RWPE2 (cell line): ENCODE results near the gene MAP3K7CL.

Experiments used
- ATAC-seq: fragments of 200-7000 bp; cut with Tn5 transposase; 3 replicates; pipeline ENCODE4 v1.9.1; 2021; ENCODE audit warnings: low read depth
- DNase-seq: peaks from one replicate; pipeline ENCODE4 v3.0.0-alpha.2; 2020; ENCODE audit warnings: low spot score
- H3K27ac ChIP-seq: fragments of 450-650 bp; 2 replicates; pipeline ENCODE4 v1.5.1; 2017; ENCODE audit warnings: mild to moderate bottlenecking; ENCODE audit not compliant: poor library complexity, severe bottlenecking
- H3K27me3 ChIP-seq: fragments of 250-450 bp; sonication (Bioruptor Pico); 2 replicates; pipeline ENCODE4 v1.5.1; 2021; ENCODE audit warnings: mild to moderate bottlenecking, moderate library complexity; ENCODE audit not compliant: insufficient read depth, poor library complexity, severe bottlenecking
- H3K36me3 ChIP-seq: fragments of 250-450 bp; sonication (Bioruptor Pico); 2 replicates; pipeline ENCODE4 v1.5.1; 2020; ENCODE audit warnings: low read depth, mild to moderate bottlenecking, moderate library complexity
- H3K4me1 ChIP-seq: fragments of 250-450 bp; sonication (Bioruptor Pico); 2 replicates; pipeline ENCODE4 v1.5.1; 2021; ENCODE audit warnings: mild to moderate bottlenecking, moderate library complexity; ENCODE audit not compliant: insufficient read depth, poor library complexity, severe bottlenecking
- H3K4me3 ChIP-seq: fragments of 250-450 bp; sonication (Bioruptor Pico); 2 replicates; pipeline ENCODE4 v1.5.1; 2021; ENCODE audit warnings: mild to moderate bottlenecking, moderate library complexity; ENCODE audit not compliant: severe bottlenecking
- H3K9me3 ChIP-seq: fragments of 250-450 bp; sonication (Bioruptor Pico); 2 replicates; pipeline ENCODE4 v1.5.1; 2021; ENCODE audit warnings: mild to moderate bottlenecking, moderate library complexity; ENCODE audit not compliant: severe bottlenecking
- TF ChIP-seq, protein P1 (sequence below): fragments of 450-650 bp; IDR thresholded peaks from one replicate; pipeline ENCODE4 v1.5.1; 2017; ENCODE audit warnings: mild to moderate bottlenecking, moderate library complexity; ENCODE audit not compliant: poor library complexity, severe bottlenecking

MAP3K7CL gene

DNA sequence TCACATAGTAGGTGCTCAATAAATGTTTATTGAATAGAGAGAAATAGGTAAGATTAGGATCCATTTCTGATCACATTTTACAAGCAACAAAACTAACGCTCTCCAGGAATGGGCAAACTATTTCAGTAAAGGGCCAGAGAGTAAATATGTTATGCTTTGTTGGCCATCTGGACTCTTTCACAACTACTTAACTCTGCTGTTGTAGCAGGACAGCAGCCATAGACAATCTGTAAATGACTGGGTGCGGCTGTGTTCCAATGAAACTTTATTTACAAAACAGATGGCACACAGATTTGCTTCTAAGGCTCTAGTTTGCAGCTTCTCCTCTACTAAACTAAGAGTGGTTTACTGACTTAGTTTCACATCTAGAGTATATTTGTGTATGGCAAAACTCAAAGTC lies 85.3 kb downstream of the MAP3K7CL start:
- Histone ChIP-seq H3K36me3 (no peaks in the 10 kb centered on the region), H3K27ac (peak overlapping the region; percentile 87), H3K4me1 (peaks cover 32% of the 10 kb centered on the region), H3K27me3 (no peaks in the 10 kb centered on the region), H3K9me3 (no peaks in the 10 kb centered on the region), H3K4me3 (no peak overlapping the region)
- TF ChIP-seq, protein P1, sequence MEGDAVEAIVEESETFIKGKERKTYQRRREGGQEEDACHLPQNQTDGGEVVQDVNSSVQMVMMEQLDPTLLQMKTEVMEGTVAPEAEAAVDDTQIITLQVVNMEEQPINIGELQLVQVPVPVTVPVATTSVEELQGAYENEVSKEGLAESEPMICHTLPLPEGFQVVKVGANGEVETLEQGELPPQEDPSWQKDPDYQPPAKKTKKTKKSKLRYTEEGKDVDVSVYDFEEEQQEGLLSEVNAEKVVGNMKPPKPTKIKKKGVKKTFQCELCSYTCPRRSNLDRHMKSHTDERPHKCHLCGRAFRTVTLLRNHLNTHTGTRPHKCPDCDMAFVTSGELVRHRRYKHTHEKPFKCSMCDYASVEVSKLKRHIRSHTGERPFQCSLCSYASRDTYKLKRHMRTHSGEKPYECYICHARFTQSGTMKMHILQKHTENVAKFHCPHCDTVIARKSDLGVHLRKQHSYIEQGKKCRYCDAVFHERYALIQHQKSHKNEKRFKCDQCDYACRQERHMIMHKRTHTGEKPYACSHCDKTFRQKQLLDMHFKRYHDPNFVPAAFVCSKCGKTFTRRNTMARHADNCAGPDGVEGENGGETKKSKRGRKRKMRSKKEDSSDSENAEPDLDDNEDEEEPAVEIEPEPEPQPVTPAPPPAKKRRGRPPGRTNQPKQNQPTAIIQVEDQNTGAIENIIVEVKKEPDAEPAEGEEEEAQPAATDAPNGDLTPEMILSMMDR = no peak
- DNase-seq = no peak
- ATAC-seq = no peak

DNA sequence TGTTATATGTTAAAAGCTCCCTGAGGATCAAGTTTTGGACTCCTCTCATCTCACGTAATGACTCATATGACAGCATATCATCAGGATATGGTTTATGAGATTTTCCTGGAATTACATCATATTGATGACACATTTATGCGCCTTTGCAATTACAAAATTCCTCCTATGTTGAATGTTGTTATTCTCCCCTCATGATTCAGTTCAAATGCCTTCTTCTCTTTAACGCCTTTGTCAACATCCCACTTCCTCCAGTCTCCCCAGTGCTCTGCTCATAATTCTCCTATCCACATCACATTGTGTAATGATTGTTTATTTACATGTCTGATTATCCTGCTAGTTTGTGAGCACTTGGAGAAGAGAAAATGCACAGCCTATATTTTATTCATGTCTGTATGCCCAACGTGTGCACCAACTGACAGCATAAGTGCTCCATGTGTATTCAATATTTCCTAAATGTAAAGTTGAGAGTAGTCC lies 87.4 kb downstream of the MAP3K7CL start:
- TF ChIP-seq, protein P1 = no peak
- Histone ChIP-seq H3K27ac (peak overlapping the region; percentile 87), H3K9me3 (no peaks in the 10 kb centered on the region), H3K36me3 (no peaks in the 10 kb centered on the region), H3K4me3 (no peak overlapping the region), H3K4me1 (peaks cover 32% of the 10 kb centered on the region), H3K27me3 (no peaks in the 10 kb centered on the region)
- DNase-seq (no peak), ATAC-seq (peak; percentile 98)

DNA sequence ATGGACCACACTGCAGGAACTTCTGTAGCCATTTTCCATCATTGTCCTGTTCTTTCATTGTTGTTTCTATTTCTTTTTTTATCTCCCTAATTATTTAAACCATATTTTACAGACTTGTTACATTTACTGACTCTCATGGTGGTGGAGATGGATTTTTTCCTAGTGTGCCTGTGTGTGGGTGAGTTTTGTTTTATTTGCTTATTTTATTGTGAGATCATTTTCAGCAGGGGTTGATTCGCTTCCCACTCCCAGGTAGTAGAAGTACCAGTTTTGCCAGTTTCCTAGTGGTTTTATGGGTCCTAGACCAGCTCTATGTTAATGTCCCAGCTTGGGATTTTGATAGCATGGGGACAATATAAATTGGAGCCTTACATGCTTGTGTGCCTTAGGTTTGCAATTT lies 88.3 kb downstream of the MAP3K7CL start:
- no peak overlapping the region for H3K4me3 ChIP-seq
- H3K27ac ChIP-seq = peak overlapping the region; percentile 87
- H3K4me1 ChIP-seq = peaks cover 30% of the 10 kb centered on the region
- ATAC-seq = no peak
- no peak for DNase-seq
- TF ChIP-seq, protein P1 = no peak
- no peaks in the 10 kb centered on the region for H3K9me3 ChIP-seq
- no peaks in the 10 kb centered on the region for H3K36me3 ChIP-seq
- no peaks in the 10 kb centered on the region for H3K27me3 ChIP-seq

DNA sequence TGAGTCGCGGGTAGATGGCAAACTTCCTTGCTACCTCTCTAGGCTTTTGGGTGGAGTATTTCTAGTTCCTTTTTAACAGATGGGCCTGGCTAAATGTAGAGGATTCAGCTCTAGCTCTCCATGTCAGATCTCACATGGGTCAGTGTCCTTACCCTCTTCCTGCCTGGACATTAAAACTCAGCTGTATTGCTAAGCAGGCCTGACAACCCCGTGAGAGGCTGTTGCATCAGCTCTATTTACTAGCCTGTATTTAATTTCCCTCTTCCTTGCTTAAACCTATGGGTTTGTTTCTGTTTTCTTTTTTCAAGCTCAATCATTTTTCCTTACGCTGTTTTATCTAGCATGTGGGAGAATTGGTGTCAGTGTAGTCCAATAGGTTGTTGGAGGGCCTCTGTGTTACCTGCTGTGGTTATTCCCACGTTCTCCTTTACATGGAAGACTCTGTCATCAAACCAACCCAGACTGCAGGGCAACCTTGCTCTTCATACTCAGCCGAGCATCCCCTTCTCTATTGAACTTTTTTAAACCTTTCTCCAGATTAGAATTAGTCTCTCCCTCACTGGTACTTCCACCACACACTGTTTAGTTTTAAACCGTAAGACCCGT lies 88.8 kb downstream of the MAP3K7CL start:
- ATAC-seq = no peak
- no peak for DNase-seq
- TF ChIP-seq, protein P1 = no peak

DNA sequence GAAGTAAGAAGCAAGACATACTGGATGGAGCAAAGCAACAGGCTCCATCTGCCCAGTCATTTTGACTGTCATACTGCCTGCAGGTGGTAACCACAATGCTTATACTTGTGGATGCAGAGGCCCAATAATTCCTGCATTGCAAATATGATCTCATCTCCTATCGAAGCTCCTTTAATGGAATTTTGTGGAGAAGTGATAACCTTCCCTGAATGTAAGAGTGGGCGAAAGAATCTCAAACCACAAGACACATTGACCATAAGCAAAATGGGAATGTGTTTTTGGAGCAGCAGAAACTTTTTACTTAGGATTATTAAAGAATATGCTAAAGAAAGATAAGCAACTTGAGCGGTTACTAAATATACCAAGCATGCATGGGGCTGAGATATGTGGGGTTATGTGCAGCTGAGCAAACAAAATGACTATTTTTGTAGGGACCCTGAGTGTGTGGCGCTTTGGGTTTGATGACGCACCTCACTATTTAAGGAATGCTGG lies 90.9 kb downstream of the MAP3K7CL start:
- no peak for DNase-seq
- H3K4me1 ChIP-seq = peaks cover 30% of the 10 kb centered on the region
- H3K27ac ChIP-seq = no peak overlapping the region
- H3K36me3 ChIP-seq = no peaks in the 10 kb centered on the region
- no peak for ATAC-seq
- TF ChIP-seq, protein P1 = no peak
- H3K27me3 ChIP-seq = no peaks in the 10 kb centered on the region
- no peak overlapping the region for H3K4me3 ChIP-seq
- no peaks in the 10 kb centered on the region for H3K9me3 ChIP-seq

More for the DNA sequence above, 88.8 kb downstream of the MAP3K7CL start:
- H3K4me3 ChIP-seq = no peak overlapping the region
- H3K9me3 ChIP-seq = no peaks in the 10 kb centered on the region
- peak overlapping the region; percentile 87 for H3K27ac ChIP-seq
- H3K4me1 ChIP-seq = peaks cover 30% of the 10 kb centered on the region
- no peaks in the 10 kb centered on the region for H3K36me3 ChIP-seq
- H3K27me3 ChIP-seq = no peaks in the 10 kb centered on the region
